ENCODE results near the gene ZXDC.

GRCh38 chr3:126518779-126519177 lies 43.1 kb upstream of the ZXDC start:
- TF ChIP-seq, protein P1, sequence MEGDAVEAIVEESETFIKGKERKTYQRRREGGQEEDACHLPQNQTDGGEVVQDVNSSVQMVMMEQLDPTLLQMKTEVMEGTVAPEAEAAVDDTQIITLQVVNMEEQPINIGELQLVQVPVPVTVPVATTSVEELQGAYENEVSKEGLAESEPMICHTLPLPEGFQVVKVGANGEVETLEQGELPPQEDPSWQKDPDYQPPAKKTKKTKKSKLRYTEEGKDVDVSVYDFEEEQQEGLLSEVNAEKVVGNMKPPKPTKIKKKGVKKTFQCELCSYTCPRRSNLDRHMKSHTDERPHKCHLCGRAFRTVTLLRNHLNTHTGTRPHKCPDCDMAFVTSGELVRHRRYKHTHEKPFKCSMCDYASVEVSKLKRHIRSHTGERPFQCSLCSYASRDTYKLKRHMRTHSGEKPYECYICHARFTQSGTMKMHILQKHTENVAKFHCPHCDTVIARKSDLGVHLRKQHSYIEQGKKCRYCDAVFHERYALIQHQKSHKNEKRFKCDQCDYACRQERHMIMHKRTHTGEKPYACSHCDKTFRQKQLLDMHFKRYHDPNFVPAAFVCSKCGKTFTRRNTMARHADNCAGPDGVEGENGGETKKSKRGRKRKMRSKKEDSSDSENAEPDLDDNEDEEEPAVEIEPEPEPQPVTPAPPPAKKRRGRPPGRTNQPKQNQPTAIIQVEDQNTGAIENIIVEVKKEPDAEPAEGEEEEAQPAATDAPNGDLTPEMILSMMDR (IDR thresholded peaks at IDR 0.05) = no peak
- TF ChIP-seq POLR2AphosphoS5 (IDR thresholded peaks at IDR 0.05; ENCODE audit: low read depth, low read length) = no peak
- TF ChIP-seq, protein P2, sequence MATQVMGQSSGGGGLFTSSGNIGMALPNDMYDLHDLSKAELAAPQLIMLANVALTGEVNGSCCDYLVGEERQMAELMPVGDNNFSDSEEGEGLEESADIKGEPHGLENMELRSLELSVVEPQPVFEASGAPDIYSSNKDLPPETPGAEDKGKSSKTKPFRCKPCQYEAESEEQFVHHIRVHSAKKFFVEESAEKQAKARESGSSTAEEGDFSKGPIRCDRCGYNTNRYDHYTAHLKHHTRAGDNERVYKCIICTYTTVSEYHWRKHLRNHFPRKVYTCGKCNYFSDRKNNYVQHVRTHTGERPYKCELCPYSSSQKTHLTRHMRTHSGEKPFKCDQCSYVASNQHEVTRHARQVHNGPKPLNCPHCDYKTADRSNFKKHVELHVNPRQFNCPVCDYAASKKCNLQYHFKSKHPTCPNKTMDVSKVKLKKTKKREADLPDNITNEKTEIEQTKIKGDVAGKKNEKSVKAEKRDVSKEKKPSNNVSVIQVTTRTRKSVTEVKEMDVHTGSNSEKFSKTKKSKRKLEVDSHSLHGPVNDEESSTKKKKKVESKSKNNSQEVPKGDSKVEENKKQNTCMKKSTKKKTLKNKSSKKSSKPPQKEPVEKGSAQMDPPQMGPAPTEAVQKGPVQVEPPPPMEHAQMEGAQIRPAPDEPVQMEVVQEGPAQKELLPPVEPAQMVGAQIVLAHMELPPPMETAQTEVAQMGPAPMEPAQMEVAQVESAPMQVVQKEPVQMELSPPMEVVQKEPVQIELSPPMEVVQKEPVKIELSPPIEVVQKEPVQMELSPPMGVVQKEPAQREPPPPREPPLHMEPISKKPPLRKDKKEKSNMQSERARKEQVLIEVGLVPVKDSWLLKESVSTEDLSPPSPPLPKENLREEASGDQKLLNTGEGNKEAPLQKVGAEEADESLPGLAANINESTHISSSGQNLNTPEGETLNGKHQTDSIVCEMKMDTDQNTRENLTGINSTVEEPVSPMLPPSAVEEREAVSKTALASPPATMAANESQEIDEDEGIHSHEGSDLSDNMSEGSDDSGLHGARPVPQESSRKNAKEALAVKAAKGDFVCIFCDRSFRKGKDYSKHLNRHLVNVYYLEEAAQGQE (IDR thresholded peaks at IDR 0.05; ENCODE audit: insufficient read depth in 1 of 2, low read depth in 2 of 2, low read length in 1 of 2) = no peak

Data from Panc1 (cell line).